Stimulated activated CD4-positive, alpha-beta T cell treated with anti-CD3 and anti-CD28 coated beads, Interleukin-15, amount 100 ng/mL, for 24 hours (primary cell): ENCODE measurements around the gene TCL1B.
"Not testable (repeated sequence)": the region's sequence is repeated elsewhere in the genome, so short reads cannot be mapped to it uniquely, and the experiment has no call there.

Source experiments
- DNase-seq: peaks from one replicate; pipeline ENCODE4 v3.0.0-alpha.2; 2020

TCL1B gene

GRCh38 chr14:95703805-95704204 lies 17.6 kb downstream of the TCL1B start:
- no peak for DNase-seq

GRCh38 chr14:95705518-95705917 lies 19.3 kb downstream of the TCL1B start:
- DNase-seq, result no peak

GRCh38 chr14:95707327-95707726 lies 21.1 kb downstream of the TCL1B start:
- no peak for DNase-seq

- no peak for DNase-seq
These were observed 23.9 kb downstream of the TCL1B start for GRCh38 chr14:95710106-95710505.

GRCh38 chr14:95711476-95712176 lies 25.4 kb downstream of the TCL1B start:
- no peak for DNase-seq

- DNase-seq, result no peak
These were observed 26.2 kb downstream of the TCL1B start for GRCh38 chr14:95712398-95712797.

- peak; percentile 5 for DNase-seq
These were observed 27.6 kb downstream of the TCL1B start, which contains the start of gene TCL1A for GRCh38 chr14:95713596-95714371. TSS of gene TCL1A (minus strand) at chr14:95714125. CDS start at chr14:95714066, 59 bp downstream.

GRCh38 chr14:95722525-95723190 lies 36.4 kb downstream of the TCL1B start:
- DNase-seq, result no peak

- no peak for DNase-seq
These were observed 39.6 kb downstream of the TCL1B start for GRCh38 chr14:95725685-95726336.

- DNase-seq, result no peak
These were observed 41.0 kb downstream of the TCL1B start for GRCh38 chr14:95727056-95727700.

GRCh38 chr14:95729402-95730028 lies 43.3 kb downstream of the TCL1B start:
- not testable (repeated sequence) for DNase-seq

- DNase-seq, result no peak
These were observed 43.9 kb downstream of the TCL1B start for GRCh38 chr14:95730126-95730525.

- DNase-seq, result no peak
These were observed 47.0 kb downstream of the TCL1B start for GRCh38 chr14:95733212-95733611.

- no peak for DNase-seq
These were observed 53.1 kb downstream of the TCL1B start for GRCh38 chr14:95739356-95739755.

GRCh38 chr14:95741038-95741490 lies 54.8 kb downstream of the TCL1B start:
- DNase-seq, result no peak

- no peak for DNase-seq
These were observed 55.6 kb downstream of the TCL1B start for GRCh38 chr14:95741781-95742180.
